Keratinocyte (primary cell): ENCODE data around the gene HPSE2. TPM values are rescaled to one million over a fixed set of nuclear protein-coding genes. Genes with fewer than 3 reads are reported as not detected.

Experiments
- DNase-seq: peaks from one replicate; pipeline ENCODE4 v3.0.0-alpha.2; 2011; ENCODE audit warnings: low read depth, missing footprints, low spot score
- FAIRE-seq: peaks from 2 replicates; lab custom pipeline; 2011; peaks lifted over from hg19 to GRCh38; lab: Jason Lieb, UNC
- H2AFZ ChIP-seq: 2 replicates; pipeline ENCODE4 v1.6.0; 2012; ENCODE audit warnings: low read length, control low read depth, inconsistent platforms; ENCODE audit not compliant: control insufficient read depth
- H3K27ac ChIP-seq: 2 replicates; pipeline ENCODE4 v1.5.1; 2011; ENCODE audit warnings: low read length; ENCODE audit not compliant: control insufficient read depth, insufficient read depth
- H3K27me3 ChIP-seq: 3 replicates; pipeline ENCODE4 v1.6.0; 2011; ENCODE audit warnings: low read length; ENCODE audit not compliant: control insufficient read depth, insufficient read depth; ENCODE audit errors: extremely low read depth
- H3K36me3 ChIP-seq, 2 experiments: 2 replicates in 1 of 2; 3 replicates in 1 of 2; pipeline ENCODE4 v1.5.1; 2011; ENCODE audit warnings: low read length in 2 of 2, mild to moderate bottlenecking in 1 of 2; ENCODE audit not compliant: control insufficient read depth in 2 of 2, insufficient read depth in 2 of 2; ENCODE audit errors: extremely low read depth in 1 of 2
- H3K4me1 ChIP-seq: 3 replicates; pipeline ENCODE4 v1.5.1; 2011; ENCODE audit warnings: low read length; ENCODE audit not compliant: control insufficient read depth, insufficient read depth; ENCODE audit errors: extremely low read depth
- H3K4me2 ChIP-seq: 3 replicates; pipeline ENCODE4 v1.6.0; 2011; ENCODE audit warnings: low read depth, low read length; ENCODE audit not compliant: control insufficient read depth, insufficient read depth; ENCODE audit errors: extremely low read depth
- H3K4me3 ChIP-seq, 3 experiments: fragments of 200-600 bp in 1 of 3; sonication (generic) in 1 of 3; 2 replicates in 2 of 3; 3 replicates in 1 of 3; pipeline ENCODE4 v1.5.1; 2011 to 2016; ENCODE audit warnings: low read length in 3 of 3, mild to moderate bottlenecking in 3 of 3, control low read depth in 2 of 3, inconsistent platforms in 1 of 3, low read depth in 1 of 3, mixed read lengths in 1 of 3, mixed run types in 1 of 3, moderate library complexity in 1 of 3; ENCODE audit not compliant: control insufficient read depth in 2 of 3, insufficient read depth in 2 of 3; ENCODE audit errors: extremely low read depth in 1 of 3
- H3K79me2 ChIP-seq: 2 replicates; pipeline ENCODE4 v1.6.0; 2012; ENCODE audit warnings: low read length; ENCODE audit not compliant: control insufficient read depth, insufficient read depth
- H3K9ac ChIP-seq: 3 replicates; pipeline ENCODE4 v1.6.0; 2011; ENCODE audit warnings: low read length; ENCODE audit not compliant: control insufficient read depth, insufficient read depth; ENCODE audit errors: extremely low read depth
- H3K9me1 ChIP-seq: 3 replicates; pipeline ENCODE4 v1.6.0; 2011; ENCODE audit warnings: low read length; ENCODE audit not compliant: control insufficient read depth, insufficient read depth; ENCODE audit errors: extremely low read depth
- H3K9me3 ChIP-seq: 2 replicates; pipeline ENCODE4 v1.5.1; 2012; ENCODE audit warnings: low read depth, low read length; ENCODE audit not compliant: control insufficient read depth
- H4K20me1 ChIP-seq: 3 replicates; pipeline ENCODE4 v1.6.0; 2011; ENCODE audit warnings: low read length; ENCODE audit not compliant: control insufficient read depth, insufficient read depth; ENCODE audit errors: extremely low read depth
- CTCF ChIP-seq, 3 experiments: IDR thresholded peaks in 1 of 3; conservative IDR thresholded peaks in 1 of 3; optimal IDR thresholded peaks in 1 of 3; 2 replicates in 2 of 3; 3 replicates in 1 of 3; pipeline versions ENCODE3 to v1.5.1; 2011; ENCODE audit warnings: low read length in 3 of 3, mild to moderate bottlenecking in 3 of 3, moderate library complexity in 2 of 3, control low read depth in 1 of 3, inconsistent platforms in 1 of 3; ENCODE audit not compliant: insufficient read depth in 2 of 3; ENCODE audit errors: extremely low read depth in 1 of 3
- EZH2 ChIP-seq: IDR thresholded peaks from one replicate; pipeline ENCODE4 v1.6.1; 2012; ENCODE audit warnings: inconsistent platforms, mild to moderate bottlenecking, low read length, moderate library complexity
- dilution Hi-C: fragments of 300-500 bp; cut with MboI; formaldehyde crosslinking; loops from one replicate; pipeline ENCODE4 v1.7.0; 2020; ENCODE audit warnings: low sequenced_read_pairs; ENCODE audit not compliant: extremely low pct_ligation_motif_present
- polyA plus RNA-seq, 5 experiments: library from polyadenylated mRNA; depleted of rRNA in 3 of 5; stranded (reverse) in 3 of 5; stranded (forward) in 1 of 5; unstranded in 1 of 5; fragments of >200 nt; gene quantifications; 1 replicate in 1 of 5; 2 replicates in 3 of 5; 3 replicates in 1 of 5; pipeline versions ENCODE4 v1.2.1 to v1.2.3, GENCODE V29; 2011 to 2012; ENCODE audit warnings: missing spikeins in 2 of 5, low read depth in 1 of 5, low replicate concordance in 1 of 5

HPSE2 gene
- polyA plus RNA-seq, 1 donor (not counting 4 experiments of a cell fraction or from before 2014, with no cell fraction given): 0.01 TPM

GRCh38 chr10:98457721-98458120 is 777.9 kb downstream of the HPSE2 start:
- Histone ChIP-seq H3K9me3 (no peaks in the 10 kb centered on the region), H3K27ac (no peak overlapping the region), H4K20me1 (no peaks in the 10 kb centered on the region), H3K4me3 (no peak overlapping the region), H3K79me2 (no peaks in the 10 kb centered on the region), H3K27me3 (no peaks in the 10 kb centered on the region), H3K4me1 (peaks cover 25% of the 10 kb centered on the region), H3K9me1 (no peaks in the 10 kb centered on the region), H3K9ac (no peak overlapping the region), H3K36me3 (no peaks in the 10 kb centered on the region), H2AFZ (no peak overlapping the region), H3K4me2 (no peak overlapping the region)
- dilution Hi-C loops: no loop called here
- no peak for TF ChIP-seq CTCF (optimal IDR thresholded peaks at IDR 0.05 in 1 of 3, IDR thresholded peaks at IDR 0.05 in 1 of 3, conservative IDR thresholded peaks at IDR 0.05 in 1 of 3; ENCODE audit: extremely low read depth in 1 of 3, insufficient read depth in 2 of 3, low read length in 3 of 3)
- no peak for TF ChIP-seq EZH2
- no peak for DNase-seq
- no peak for FAIRE-seq

GRCh38 chr10:98456686-98457482 is 778.8 kb downstream of the HPSE2 start:
- H3K4me1 ChIP-seq: peaks cover 25% of the 10 kb centered on the region
- no peak for TF ChIP-seq EZH2
- TF ChIP-seq CTCF (optimal IDR thresholded peaks at IDR 0.05 in 1 of 3, IDR thresholded peaks at IDR 0.05 in 1 of 3, conservative IDR thresholded peaks at IDR 0.05 in 1 of 3; ENCODE audit: extremely low read depth in 1 of 3, insufficient read depth in 2 of 3, low read length in 3 of 3): no peak
- H3K79me2 ChIP-seq: no peaks in the 10 kb centered on the region
- peak overlapping the region; percentile 8 for H3K9ac ChIP-seq
- H3K9me1 ChIP-seq: no peaks in the 10 kb centered on the region
- H3K27ac ChIP-seq: no peak overlapping the region
- H2AFZ ChIP-seq: no peak overlapping the region
- FAIRE-seq (no peak), DNase-seq (no peak)
- H3K36me3 ChIP-seq: no peaks in the 10 kb centered on the region
- H3K4me3 ChIP-seq: no peak overlapping the region
- no peak overlapping the region for H3K4me2 ChIP-seq
- H4K20me1 ChIP-seq: no peaks in the 10 kb centered on the region
- dilution Hi-C loops: no loop called here
- no peaks in the 10 kb centered on the region for H3K27me3 ChIP-seq
- H3K9me3 ChIP-seq: no peaks in the 10 kb centered on the region
